NCI-H524 treated with DMSO at 0.1 percent for 48 hours (cell line): ENCODE measurements around the gene SPATA20.

Source experiments
- DNase-seq: peaks from one replicate; lab custom pipeline; 2025; lab: John Stamatoyannopoulos, UW

The SPATA20 gene

DNA sequence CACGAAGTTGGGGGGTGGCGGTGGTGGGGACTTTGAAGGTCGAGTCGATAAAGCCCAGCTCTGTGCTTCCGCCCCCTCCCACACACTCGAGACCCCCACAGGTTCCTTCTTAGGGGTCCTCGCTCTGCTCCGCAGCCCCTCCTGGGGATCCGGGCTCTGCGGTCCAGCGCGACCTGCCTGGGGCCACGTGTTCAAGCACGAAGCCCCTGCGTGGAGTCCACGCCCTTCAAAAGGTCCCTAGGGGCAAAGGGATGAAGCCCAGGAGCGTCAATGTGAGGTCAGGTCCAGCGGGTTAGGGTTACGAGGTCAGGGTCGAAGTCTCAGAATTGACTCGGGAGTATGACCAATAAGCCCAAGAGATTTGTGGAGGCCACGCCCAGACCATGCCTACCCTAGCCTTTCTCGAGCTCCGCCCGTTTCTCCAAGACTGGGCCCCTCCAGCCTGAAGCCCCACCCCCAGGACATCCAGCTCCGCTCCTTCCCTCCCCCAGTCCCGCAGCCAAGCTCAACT, 12.8 kb downstream of the SPATA20 start:
- DNase-seq: no peak

DNA sequence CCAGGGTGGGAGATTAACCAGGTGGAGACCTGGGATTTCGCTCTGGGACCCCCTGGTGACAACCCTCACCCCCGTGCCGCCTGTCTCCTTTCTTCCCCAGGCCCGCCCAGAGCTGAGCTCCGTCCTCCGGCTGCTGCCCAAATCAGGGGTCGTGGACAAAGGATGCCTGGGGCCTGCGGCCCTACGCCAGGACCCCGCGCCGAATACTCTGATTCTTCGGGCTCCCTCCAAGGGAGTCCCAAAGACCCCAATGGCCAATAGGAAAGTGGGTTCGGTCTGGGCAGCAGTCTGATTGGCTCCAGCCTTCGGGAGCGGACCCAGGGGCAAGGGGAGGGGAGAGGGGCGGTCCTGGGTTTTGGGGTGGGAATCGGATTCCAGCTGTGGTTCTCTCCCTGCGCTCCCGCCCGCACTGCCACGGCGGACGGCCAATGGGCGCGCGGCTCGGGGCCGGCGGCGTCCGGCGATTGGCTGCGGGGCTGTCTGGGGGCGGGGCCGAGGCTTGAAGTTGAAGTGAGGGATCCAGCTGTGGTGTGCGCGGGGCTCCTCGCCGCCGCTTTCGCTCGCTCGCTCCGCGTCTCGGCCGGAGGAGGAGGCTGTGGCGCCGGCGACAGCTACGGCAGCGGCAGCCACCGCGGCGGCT, 13.3 kb downstream of the SPATA20 start, which contains the start of gene CACNA1G:
Gene CACNA1G, plus strand, starts transcription at position 531 of the 640 bp plus-strand sequence. CDS start 745 bp downstream, outside the sequence.
- DNase-seq: peak; percentile 35

DNA sequence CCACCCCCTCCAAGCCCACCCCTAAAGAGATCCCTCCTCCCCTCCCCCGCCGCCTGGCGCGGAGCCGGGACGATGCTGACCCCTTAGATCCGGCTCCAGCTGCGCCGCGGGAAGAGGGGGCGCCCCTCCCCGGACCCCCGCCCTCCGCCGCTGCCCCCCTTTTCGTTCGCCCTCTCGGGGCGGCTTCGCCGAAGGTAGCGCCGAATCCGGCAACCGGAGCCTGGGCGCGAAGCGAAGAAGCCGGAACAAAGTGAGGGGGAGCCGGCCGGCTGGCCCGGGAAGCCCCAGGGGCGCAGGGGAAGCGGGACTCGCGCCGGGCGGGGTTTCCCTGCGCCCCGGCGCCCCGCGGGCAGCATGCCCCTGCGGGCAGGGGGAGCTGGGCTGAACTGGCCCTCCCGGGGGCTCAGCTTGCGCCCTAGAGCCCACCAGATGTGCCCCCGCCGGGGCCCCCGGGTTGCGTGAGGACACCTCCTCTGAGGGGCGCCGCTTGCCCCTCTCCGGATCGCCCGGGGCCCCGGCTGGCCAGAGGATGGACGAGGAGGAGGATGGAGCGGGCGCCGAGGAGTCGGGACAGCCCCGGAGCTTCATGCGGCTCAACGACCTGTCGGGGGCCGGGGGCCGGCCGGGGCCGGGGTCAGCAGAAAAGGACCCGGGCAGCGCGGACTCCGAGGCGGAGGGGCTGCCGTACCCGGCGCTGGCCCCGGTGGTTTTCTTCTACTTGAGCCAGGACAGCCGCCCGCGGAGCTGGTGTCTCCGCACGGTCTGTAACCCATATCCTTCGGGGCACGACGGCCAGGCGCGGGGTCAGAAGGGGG, 14.2 kb downstream of the SPATA20 start:
- DNase-seq: no peak

DNA sequence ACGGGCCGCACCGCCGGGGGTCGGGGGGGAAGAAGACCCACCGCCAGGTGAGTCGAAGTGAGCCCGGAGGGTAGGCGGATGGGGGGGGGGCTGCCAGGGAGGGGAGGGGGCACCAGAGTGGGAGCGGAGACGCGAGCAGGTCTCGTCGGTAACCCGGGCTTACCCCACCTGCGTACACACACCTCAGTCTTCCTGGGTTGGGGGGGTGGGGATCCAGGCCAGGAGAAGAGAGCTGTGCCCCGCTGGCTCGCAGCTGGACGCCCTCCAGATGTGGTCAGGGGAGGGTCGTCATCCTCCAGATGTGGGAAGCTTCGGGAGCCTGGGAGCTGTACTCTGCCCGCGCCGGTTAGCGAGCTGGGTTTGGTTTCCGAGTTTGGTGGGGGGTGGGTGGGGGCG, 14.8 kb downstream of the SPATA20 start:
- DNase-seq: no peak

DNA sequence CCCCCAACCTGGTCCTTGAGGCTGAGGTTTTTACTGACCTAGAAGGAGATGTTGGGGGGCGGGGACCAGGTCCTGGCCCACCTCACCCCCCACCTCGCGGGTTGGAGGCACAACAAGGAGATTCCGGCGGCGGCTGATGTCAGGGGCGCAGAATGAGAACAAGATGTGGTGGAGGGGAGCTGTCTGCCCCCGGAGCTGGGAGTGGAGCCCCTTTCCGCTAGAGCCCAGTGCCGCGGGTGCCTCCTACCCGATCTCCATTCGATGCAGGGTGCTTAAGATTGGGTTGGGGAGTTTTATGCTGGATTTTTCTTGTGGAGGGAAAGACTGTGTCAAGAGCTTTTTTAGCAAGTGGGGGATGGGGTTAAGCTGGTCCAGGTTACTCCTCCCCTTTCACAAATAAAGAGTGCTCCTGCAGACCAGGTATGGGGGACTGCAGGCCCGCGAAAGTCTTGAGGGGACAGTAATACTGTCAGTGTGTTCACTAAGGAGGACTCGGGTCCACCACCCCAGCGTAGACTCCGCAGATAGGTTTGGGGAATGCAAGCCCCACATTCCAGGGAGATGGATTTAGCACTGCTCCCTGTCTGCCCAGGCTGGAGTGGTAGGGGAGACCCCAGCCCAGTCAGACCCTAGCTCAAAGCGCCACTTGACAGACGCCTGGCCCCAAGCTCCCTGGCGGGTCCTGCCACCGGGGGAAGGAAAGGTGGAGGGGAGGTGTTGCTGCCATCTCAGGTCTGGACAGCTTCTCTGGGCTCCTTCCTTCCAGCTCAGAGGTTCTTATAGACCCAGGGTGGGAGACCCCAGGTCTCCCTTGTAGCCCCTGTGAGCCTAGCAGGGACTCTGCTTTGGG, 15.5 kb downstream of the SPATA20 start:
- DNase-seq: no peak

DNA sequence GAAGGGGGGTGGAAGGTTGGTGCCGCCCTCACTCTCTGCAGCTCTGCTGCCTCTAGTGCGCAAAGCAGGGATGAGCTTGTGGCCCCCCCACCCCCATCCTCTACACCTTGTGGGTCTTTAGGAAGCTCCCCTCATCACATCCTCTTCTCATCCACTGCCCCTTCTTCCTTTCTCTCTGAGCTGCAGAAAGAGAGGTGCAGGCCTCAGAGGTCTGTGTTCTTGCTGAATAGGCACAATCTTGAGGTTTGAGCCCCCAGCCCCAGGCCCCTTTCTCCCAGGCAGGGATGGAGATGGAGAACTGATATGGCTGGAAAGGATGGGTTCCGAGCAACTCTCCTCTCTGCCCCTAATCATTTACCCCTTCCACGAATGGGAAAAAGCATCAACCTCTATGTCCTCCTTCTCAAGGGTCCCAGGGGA, 16.1 kb downstream of the SPATA20 start:
- no peak for DNase-seq

DNA sequence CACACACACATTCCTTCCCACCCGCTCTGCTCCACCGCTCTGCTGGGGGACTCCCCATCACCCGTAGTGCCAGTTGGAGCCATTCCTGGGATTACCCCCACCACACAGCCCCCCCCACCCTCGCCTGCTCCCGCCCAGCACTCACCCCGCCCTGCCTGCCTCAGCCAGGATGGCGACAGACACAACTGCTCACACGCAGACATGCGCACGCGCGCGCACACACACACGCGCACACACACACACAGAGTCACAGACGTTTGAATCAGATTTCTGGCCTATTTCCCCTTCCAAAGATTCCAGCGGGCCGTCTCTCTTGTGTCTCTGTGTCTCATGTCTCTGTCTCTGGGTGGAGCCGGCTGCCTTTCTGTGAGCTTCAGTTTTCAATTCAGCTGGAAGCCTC, 17.9 kb downstream of the SPATA20 start:
- no peak for DNase-seq

DNA sequence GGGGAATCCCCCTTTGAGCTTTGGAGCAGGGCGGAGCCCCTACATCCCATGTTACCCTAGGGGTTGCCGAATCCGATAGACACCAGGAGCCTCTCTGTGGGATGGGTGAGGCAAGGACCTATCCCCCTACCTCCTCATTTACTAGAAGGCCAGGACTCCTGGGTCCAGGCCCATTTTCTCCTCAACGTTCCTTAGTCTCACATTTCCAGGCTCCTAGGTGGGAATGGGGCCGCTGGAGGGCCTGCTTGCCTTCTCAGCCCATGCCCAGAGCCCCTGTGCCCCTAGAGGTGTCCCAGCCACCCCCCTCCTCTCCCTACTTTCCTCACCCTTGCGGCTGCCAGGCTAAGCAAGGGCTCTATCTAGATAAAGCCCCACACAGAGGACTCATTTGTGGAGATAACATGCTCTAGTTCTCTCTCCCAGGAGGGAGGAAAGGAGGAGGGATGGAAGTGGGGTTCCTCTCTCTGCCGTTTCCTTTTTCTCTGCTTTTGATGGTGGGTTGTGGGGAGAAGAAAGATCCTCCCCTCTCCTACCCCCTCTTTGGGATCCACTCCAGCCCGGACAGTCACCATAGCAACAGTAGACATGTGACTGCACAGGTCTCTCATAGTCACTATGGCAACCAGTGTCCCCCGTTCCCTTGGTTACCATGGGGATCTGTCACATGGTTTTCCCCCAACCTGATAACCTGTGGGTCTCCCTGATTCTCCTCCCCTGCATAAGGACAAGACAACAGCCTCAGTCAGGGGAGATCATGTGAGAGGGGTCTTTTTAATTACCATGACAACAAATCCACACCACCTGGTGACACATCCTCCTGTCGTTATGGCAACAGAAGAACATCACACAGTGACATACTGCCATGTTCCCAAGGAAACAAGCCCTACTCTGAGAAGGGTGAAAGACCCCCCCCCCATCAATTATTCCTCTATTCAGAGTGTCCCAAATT, 18.7 kb downstream of the SPATA20 start:
- peak; percentile 68 for DNase-seq

DNA sequence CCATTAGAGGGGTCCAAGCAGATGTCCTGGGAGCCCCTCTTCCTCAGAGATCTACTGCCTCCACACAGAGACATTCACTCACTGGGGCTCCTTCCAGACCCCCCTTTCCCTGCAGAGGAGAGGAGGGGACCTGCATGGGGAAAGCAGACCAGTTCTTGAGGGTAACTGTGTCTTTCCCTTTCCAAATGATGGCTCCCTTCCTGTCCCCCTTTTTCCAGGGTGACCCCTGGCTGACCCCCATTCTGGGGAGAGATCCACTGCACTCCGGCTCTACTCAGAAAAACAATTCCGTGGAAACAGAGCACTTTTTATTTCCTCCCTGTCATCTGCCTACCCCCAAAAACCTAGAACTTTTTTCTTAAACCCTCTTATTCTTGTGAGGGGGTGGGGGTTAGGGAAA, 19.9 kb downstream of the SPATA20 start:
- no peak for DNase-seq

DNA sequence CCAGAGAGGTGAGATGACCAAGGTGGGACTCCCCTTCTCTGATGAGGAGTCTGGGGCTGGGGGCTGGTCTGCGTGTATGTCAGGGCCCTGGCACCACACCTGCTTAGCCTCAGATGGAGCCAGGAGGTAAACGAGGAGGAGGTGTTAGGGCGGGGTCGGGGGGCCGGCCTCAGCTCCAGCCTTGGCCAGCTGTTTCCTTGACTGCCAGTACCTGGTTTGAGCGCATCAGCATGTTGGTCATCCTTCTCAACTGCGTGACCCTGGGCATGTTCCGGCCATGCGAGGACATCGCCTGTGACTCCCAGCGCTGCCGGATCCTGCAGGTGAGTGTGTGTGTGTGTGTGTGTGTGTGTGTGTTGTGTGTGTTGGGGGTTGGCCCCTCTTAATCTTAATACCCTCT, 21.7 kb downstream of the SPATA20 start:
- no peak for DNase-seq

DNA sequence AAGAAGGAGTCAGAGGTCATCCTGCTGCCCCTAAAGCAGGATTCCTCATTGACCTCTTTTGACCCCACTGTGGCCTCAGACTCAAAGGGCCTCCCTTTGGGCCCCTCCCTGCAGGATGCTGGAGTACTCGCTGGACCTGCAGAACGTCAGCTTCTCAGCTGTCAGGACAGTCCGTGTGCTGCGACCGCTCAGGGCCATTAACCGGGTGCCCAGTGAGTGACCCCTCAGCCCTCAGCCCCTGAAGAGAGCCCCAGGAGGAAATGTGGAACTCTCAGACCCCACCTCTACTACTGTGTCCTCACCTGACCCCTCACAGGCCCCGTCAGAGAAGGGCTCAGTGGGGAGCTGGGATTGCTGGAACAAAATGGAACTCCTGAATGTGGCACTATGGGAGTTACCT, 22.6 kb downstream of the SPATA20 start:
- DNase-seq: no peak

DNA sequence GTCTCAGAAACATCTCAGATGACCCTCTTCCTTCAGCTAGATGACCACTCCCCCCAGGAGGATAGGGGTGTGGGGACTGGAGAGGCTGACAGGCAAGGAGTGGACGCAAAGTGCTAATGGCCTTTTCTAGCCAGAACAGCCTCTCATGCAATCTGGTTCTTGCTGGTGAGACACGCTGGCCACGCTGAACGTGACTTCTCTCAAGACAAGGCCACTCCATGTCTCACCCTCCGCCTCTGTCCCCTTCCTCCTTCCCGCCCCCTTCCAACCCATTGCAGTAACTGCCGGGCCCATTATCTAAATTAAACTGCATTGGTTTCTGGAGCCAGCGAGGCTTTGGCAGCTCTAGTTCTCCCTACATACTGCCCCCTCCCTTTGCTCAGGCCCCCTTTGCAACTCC, 23.1 kb downstream of the SPATA20 start:
- no peak for DNase-seq

DNA sequence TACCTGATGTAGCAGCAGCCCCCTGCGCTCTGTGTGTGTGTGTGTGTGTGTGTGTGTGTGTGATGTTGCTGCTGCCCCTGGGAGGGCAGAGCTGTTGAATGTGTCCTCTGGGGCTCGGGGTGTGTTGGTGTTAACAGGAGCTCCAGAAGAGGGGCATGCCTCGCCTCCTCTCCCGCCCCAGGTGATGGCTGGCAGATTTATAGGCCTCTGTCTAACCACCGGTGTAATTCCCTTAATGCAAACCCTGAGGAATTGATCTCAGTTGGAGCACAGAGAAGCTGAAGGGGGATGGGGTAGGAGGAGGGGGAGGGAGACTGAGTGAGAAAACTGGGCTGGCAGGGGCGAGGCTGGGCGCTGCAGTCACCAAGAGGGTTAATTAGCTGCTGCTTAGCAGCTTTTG, 23.6 kb downstream of the SPATA20 start:
- DNase-seq: no peak

DNA sequence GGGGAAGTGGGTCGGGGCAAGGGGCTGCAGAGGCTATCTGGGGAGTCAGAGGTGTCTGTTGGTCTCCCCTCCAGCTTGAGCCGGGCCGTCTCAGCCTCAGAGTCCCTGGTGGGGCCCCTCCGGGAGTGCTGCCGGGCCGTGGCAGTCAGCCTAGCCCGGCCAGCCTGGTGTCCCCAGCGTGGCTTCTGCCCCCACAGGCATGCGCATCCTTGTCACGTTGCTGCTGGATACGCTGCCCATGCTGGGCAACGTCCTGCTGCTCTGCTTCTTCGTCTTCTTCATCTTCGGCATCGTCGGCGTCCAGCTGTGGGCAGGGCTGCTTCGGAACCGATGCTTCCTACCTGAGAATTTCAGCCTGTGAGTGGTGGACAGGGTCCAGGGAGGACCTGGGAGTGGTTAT, 24.7 kb downstream of the SPATA20 start:
- no peak for DNase-seq

DNA sequence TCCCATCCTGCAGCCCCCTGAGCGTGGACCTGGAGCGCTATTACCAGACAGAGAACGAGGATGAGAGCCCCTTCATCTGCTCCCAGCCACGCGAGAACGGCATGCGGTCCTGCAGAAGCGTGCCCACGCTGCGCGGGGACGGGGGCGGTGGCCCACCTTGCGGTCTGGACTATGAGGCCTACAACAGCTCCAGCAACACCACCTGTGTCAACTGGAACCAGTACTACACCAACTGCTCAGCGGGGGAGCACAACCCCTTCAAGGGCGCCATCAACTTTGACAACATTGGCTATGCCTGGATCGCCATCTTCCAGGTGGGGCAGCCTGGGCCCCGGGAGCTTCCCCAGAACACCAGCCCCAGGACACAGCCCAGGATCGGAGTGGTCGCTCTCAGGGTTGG, 25.6 kb downstream of the SPATA20 start:
- DNase-seq: no peak

DNA sequence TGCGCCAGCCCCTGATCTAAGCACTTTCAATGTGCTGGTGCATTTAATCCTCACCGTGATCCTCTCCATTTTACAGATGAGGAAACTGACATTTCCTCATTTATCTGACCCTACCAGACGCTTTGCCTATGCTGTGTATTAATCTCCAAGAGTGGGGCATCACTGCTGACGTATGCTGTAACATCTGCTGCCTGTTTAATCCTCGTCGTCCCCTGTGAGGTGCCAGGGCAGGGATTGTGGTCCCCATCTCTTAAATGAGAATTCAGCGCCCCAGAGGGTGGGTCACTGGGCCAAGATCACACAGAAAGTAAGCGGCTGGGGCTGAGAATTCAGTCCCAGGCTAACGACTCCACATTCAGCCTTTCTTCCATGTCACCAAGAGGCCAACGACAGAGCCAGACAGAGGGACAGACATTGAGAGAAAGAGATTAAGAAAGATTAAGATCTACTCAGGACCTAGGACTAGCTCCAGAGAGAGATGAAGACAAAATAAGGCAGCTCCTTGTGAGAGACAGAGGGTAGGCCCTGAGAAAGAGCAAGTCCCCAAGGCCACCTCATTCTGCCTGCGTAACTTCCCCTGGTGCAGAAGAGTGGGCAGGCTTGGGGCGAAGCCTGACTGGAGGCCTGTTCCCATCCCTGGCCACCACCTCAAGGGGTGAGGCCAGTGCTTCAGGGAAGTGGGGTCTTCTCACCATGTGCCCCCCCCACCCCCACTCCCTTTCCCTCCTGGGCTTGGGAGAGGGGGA, 27.1 kb downstream of the SPATA20 start:
- peak; percentile 80 for DNase-seq

DNA sequence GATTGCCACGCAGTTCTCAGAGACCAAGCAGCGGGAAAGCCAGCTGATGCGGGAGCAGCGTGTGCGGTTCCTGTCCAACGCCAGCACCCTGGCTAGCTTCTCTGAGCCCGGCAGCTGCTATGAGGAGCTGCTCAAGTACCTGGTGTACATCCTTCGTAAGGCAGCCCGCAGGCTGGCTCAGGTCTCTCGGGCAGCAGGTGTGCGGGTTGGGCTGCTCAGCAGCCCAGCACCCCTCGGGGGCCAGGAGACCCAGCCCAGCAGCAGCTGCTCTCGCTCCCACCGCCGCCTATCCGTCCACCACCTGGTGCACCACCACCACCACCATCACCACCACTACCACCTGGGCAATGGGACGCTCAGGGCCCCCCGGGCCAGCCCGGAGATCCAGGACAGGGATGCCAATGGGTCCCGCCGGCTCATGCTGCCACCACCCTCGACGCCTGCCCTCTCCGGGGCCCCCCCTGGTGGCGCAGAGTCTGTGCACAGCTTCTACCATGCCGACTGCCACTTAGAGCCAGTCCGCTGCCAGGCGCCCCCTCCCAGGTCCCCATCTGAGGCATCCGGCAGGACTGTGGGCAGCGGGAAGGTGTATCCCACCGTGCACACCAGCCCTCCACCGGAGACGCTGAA, 28.7 kb downstream of the SPATA20 start:
- DNase-seq: peak; percentile 63

DNA sequence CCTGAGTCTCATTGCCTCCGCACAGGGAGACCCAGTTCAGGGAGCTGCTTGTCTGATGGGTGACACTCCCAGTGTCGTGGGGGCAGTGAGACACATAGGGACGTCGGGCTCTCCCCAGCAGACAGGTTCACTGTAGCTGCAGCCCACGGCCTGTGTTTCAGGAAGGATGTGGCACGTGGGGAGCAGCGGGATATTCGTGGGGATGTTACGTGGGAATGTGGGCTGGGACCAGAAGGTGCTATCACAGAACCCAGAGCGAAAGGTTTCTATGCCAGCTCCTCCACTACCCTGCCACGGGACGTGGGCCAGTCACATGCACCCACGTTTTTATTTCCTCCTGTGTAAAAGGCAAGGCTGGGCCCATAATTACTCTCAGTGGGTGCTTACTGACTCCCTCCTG, 29.9 kb downstream of the SPATA20 start:
- DNase-seq: no peak

DNA sequence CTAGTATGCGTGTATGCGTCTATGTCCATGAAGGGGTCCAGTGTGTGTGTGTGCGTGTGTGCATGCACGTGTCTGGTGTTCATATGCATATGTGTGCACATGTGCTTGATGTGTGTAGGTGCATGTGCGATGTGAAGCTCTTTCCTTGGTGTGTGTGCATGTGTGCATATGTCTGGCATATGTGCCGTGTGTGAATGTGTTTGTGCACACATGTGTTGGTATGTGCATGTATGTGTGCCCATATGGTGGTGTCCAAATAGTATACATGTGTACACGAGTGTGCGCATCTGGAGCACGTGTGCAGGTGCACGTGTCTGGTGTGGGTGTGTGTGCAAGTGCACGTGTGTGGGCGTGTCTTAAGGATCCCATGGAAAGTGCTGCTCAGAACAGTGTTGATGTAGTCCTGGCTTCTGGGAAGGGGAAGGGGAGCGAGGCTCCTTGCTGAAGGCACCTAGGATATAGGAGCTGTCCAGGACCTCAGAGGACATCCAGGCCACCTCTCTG, 30.5 kb downstream of the SPATA20 start:
- DNase-seq: no peak

DNA sequence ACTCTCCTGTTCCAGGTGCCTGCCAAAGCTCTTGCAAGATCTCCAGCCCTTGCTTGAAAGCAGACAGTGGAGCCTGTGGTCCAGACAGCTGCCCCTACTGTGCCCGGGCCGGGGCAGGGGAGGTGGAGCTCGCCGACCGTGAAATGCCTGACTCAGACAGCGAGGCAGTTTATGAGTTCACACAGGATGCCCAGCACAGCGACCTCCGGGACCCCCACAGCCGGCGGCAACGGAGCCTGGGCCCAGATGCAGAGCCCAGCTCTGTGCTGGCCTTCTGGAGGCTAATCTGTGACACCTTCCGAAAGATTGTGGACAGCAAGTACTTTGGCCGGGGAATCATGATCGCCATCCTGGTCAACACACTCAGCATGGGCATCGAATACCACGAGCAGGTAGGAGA, 31.2 kb downstream of the SPATA20 start:
- no peak for DNase-seq
